HepG2 (cell line): ENCODE data around the gene C1S. TPM values are rescaled to one million over a fixed set of nuclear protein-coding genes. Genes with fewer than 3 reads are reported as not detected.

Experiments used
- BHLHE40 ChIP-seq: IDR thresholded peaks from 2 replicates; pipeline ENCODE4 v1.6.1; 2011; ENCODE audit warnings: low read length, improper control_type of control experiment
- CHD4 ChIP-seq: fragments of 200-600 bp; sonication (generic); IDR thresholded peaks from 2 replicates; pipeline ENCODE4 v1.7.0; 2017; ENCODE audit warnings: mild to moderate bottlenecking, low read length, borderline replicate concordance
- GZF1 ChIP-seq: sonication (generic); formaldehyde crosslinking; IDR thresholded peaks from 2 replicates; pipeline ENCODE4 v1.5.1; 2020; ENCODE audit warnings: mild to moderate bottlenecking, missing genetic modification reagents
- HNRNPUL1 ChIP-seq: fragments of 200-400 bp; formaldehyde crosslinking; IDR thresholded peaks from 2 replicates; pipeline ENCODE4 v1.6.1; 2017; ENCODE audit warnings: low read depth, mild to moderate bottlenecking, low read length, moderate library complexity
- PTBP1 ChIP-seq: fragments of 200-400 bp; formaldehyde crosslinking; IDR thresholded peaks from 2 replicates; pipeline ENCODE4 v1.6.1; 2018; ENCODE audit warnings: low read length, low read depth; ENCODE audit not compliant: poor library complexity, severe bottlenecking
- SOX6 ChIP-seq, 2 experiments: fragments of 450-650 bp in 1 of 2; sonication (generic) in 1 of 2; formaldehyde crosslinking in 1 of 2; IDR thresholded peaks; 2 replicates each; pipeline versions ENCODE4 v1.4.0 to v1.6.1; 2017 to 2020; ENCODE audit warnings: antibody characterized with exemption in 1 of 2, mild to moderate bottlenecking in 1 of 2, missing genetic modification reagents in 1 of 2
- TCF12 ChIP-seq, 2 experiments: fragments of 450-650 bp in 1 of 2; sonication (generic) in 1 of 2; formaldehyde crosslinking in 1 of 2; IDR thresholded peaks; 2 replicates each; pipeline versions ENCODE4 v1.6.1 to v1.8.0; 2017 to 2022; ENCODE audit warnings: antibody characterized with exemption in 1 of 2, mild to moderate bottlenecking in 1 of 2, missing genetic modification reagents in 1 of 2, moderate library complexity in 1 of 2
- ZNF205 ChIP-seq: IDR thresholded peaks from 2 replicates; pipeline ENCODE4 v1.6.1; 2018; ENCODE audit warnings: missing biosample characterization, missing genetic modification reagents
- ZNF207 ChIP-seq: fragments of 450-650 bp; IDR thresholded peaks from 2 replicates; pipeline ENCODE4 v1.6.1; 2016; ENCODE audit warnings: antibody characterized with exemption, borderline replicate concordance
- ZNF558 ChIP-seq: sonication (generic); formaldehyde crosslinking; IDR thresholded peaks from 2 replicates; pipeline ENCODE4 v1.9.0; 2022; ENCODE audit warnings: mild to moderate bottlenecking, missing genetic modification reagents, borderline replicate concordance
- ZNF674 ChIP-seq: sonication (generic); formaldehyde crosslinking; IDR thresholded peaks from 2 replicates; pipeline ENCODE4 v1.5.0; 2020; ENCODE audit warnings: low read depth, mild to moderate bottlenecking, missing genetic modification reagents
- ZNF781 ChIP-seq: sonication (generic); formaldehyde crosslinking; IDR thresholded peaks from 2 replicates; pipeline ENCODE4 v1.5.1; 2020; ENCODE audit warnings: borderline replicate concordance, mild to moderate bottlenecking, missing genetic modification reagents; ENCODE audit errors: not compliant biosample characterization
- polyA plus RNA-seq, 8 experiments: library from polyadenylated mRNA; depleted of rRNA in 3 of 8; stranded (reverse) in 7 of 8; unstranded in 1 of 8; fragments of >200 nt; fragmentation: Illumina TruSeq in 4 of 8; extraction: Trizol in 4 of 8; gene quantifications; 2 replicates each; pipeline versions ENCODE4 v1.2.1 to v1.2.3, GENCODE V29; 2011 to 2016; ENCODE audit warnings: low read depth in 4 of 8, missing spikeins in 1 of 8, mixed read lengths in 1 of 8; ENCODE audit not compliant: insufficient read depth in 1 of 8
- total RNA-seq, 5 experiments: library from RNA; depleted of rRNA; stranded (reverse); fragments of >200 nt; fragmentation: Illumina TruSeq; extraction: Trizol; gene quantifications; 2 replicates each; pipeline ENCODE4 v1.2.3, GENCODE V29; 2016; ENCODE audit warnings: low read depth in 1 of 5
- TF ChIP-seq, protein P1 (sequence below): sonication (generic); formaldehyde crosslinking; IDR thresholded peaks from 2 replicates; pipeline ENCODE4 v1.4.0; 2020; ENCODE audit warnings: missing genetic modification reagents, borderline replicate concordance
- TF ChIP-seq, protein P2 (sequence below): sonication (generic); formaldehyde crosslinking; conservative IDR thresholded peaks from 2 replicates; pipeline ENCODE4 v1.8.0; 2022; ENCODE audit warnings: low read depth, missing genetic modification reagents
- TF ChIP-seq, protein P3 (sequence below): IDR thresholded peaks from 2 replicates; pipeline ENCODE4 v1.6.1; 2016; ENCODE audit warnings: low read depth, missing genetic modification reagents, missing compliant biosample characterization

The C1S gene
- total and polyA plus RNA-seq, 2 of the 13 experiments (the other 11 are each of a cell fraction or from before 2014, with no cell fraction given) = 14.5 to 18.2 TPM

DNA sequence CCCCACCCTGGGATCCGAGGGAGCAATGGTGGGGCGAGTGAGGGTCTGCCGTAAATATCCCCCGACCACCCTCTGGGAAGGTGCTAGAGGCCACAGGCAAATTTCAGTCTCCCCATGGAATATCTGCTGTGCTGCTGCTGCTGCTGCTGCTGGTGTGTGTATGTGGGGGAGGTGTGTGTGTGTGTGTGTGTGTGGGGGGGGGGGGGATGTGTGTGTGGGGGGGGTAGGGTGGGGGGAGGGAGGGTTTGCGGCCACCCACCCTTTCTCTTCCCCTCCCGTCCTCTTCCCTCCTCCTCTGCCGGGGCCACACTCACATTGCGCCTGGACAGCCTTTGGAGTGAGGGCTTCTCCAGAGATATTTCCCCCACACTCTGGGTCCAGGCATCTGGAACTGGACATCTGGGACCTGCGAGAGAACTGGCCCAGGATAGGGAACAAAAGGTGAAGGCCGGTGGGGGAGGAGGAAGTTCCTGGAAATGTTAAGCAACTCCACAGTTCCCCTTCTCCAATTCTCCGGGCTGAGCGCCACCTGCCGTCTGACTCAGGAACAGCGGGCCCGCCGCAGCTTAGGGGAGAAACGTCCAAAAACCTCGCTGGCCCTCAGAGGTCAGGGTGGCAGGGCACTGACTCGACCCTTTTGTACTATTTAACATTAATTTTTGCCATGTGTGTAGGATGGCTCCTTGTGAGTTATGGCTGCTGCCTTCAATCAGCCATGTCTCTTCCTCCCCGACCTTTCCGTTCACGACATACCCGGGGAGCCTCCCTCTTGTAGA is 48.5 kb downstream of the C1S start, which contains the start of gene C1RL (continued):
- TF ChIP-seq ZNF207 = no peak
- no peak for TF ChIP-seq ZNF674 (CRISPR knock-in tag)
- no peak for TF ChIP-seq ZNF205
- no peak for TF ChIP-seq GZF1 (CRISPR knock-in tag)
- no peak for TF ChIP-seq HNRNPUL1
- no peak for TF ChIP-seq CHD4
- no peak for TF ChIP-seq SOX6 (IDR thresholded peaks at IDR 0.05)
- TF ChIP-seq SOX6 (CRISPR knock-in tag; IDR thresholded peaks at IDR 0.05) = peak; percentile 79
- no peak for TF ChIP-seq ZNF781 (CRISPR knock-in tag)
- TF ChIP-seq, protein P1, sequence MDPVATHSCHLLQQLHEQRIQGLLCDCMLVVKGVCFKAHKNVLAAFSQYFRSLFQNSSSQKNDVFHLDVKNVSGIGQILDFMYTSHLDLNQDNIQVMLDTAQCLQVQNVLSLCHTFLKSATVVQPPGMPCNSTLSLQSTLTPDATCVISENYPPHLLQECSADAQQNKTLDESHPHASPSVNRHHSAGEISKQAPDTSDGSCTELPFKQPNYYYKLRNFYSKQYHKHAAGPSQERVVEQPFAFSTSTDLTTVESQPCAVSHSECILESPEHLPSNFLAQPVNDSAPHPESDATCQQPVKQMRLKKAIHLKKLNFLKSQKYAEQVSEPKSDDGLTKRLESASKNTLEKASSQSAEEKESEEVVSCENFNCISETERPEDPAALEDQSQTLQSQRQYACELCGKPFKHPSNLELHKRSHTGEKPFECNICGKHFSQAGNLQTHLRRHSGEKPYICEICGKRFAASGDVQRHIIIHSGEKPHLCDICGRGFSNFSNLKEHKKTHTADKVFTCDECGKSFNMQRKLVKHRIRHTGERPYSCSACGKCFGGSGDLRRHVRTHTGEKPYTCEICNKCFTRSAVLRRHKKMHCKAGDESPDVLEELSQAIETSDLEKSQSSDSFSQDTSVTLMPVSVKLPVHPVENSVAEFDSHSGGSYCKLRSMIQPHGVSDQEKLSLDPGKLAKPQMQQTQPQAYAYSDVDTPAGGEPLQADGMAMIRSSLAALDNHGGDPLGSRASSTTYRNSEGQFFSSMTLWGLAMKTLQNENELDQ (CRISPR knock-in tag) = no peak
- TF ChIP-seq BHLHE40 = no peak
- TF ChIP-seq ZNF558 = no peak
- TF ChIP-seq PTBP1 = no peak
- TF ChIP-seq, protein P2, sequence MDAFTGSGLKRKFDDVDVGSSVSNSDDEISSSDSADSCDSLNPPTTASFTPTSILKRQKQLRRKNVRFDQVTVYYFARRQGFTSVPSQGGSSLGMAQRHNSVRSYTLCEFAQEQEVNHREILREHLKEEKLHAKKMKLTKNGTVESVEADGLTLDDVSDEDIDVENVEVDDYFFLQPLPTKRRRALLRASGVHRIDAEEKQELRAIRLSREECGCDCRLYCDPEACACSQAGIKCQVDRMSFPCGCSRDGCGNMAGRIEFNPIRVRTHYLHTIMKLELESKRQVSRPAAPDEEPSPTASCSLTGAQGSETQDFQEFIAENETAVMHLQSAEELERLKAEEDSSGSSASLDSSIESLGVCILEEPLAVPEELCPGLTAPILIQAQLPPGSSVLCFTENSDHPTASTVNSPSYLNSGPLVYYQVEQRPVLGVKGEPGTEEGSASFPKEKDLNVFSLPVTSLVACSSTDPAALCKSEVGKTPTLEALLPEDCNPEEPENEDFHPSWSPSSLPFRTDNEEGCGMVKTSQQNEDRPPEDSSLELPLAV (CRISPR knock-in tag) = no peak
- TF ChIP-seq, protein P3, sequence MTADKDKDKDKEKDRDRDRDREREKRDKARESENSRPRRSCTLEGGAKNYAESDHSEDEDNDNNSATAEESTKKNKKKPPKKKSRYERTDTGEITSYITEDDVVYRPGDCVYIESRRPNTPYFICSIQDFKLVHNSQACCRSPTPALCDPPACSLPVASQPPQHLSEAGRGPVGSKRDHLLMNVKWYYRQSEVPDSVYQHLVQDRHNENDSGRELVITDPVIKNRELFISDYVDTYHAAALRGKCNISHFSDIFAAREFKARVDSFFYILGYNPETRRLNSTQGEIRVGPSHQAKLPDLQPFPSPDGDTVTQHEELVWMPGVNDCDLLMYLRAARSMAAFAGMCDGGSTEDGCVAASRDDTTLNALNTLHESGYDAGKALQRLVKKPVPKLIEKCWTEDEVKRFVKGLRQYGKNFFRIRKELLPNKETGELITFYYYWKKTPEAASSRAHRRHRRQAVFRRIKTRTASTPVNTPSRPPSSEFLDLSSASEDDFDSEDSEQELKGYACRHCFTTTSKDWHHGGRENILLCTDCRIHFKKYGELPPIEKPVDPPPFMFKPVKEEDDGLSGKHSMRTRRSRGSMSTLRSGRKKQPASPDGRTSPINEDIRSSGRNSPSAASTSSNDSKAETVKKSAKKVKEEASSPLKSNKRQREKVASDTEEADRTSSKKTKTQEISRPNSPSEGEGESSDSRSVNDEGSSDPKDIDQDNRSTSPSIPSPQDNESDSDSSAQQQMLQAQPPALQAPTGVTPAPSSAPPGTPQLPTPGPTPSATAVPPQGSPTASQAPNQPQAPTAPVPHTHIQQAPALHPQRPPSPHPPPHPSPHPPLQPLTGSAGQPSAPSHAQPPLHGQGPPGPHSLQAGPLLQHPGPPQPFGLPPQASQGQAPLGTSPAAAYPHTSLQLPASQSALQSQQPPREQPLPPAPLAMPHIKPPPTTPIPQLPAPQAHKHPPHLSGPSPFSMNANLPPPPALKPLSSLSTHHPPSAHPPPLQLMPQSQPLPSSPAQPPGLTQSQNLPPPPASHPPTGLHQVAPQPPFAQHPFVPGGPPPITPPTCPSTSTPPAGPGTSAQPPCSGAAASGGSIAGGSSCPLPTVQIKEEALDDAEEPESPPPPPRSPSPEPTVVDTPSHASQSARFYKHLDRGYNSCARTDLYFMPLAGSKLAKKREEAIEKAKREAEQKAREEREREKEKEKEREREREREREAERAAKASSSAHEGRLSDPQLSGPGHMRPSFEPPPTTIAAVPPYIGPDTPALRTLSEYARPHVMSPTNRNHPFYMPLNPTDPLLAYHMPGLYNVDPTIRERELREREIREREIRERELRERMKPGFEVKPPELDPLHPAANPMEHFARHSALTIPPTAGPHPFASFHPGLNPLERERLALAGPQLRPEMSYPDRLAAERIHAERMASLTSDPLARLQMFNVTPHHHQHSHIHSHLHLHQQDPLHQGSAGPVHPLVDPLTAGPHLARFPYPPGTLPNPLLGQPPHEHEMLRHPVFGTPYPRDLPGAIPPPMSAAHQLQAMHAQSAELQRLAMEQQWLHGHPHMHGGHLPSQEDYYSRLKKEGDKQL (CRISPR knock-in tag) = no peak
- no peak for TF ChIP-seq TCF12 (IDR thresholded peaks at IDR 0.05)
- no peak for TF ChIP-seq TCF12 (CRISPR knock-in tag; IDR thresholded peaks at IDR 0.05)
